Stimulated activated CD4-positive, alpha-beta T cell treated with anti-CD3 and anti-CD28 coated beads, Interleukin-1b, Interleukin-23, amount 100 ng/mL, for 48 hours (primary cell): ENCODE data around the gene LTBR.
A peak's percentile ranks its signal among the peaks of the same experiment; 100 is the strongest.
"Not testable (repeated sequence)": the region's sequence is repeated elsewhere in the genome, so short reads cannot be mapped to it uniquely, and the experiment has no call there.

Experiments
- DNase-seq: peaks from one replicate; pipeline ENCODE4 v3.0.0-alpha.2; 2020

The LTBR gene

DNA sequence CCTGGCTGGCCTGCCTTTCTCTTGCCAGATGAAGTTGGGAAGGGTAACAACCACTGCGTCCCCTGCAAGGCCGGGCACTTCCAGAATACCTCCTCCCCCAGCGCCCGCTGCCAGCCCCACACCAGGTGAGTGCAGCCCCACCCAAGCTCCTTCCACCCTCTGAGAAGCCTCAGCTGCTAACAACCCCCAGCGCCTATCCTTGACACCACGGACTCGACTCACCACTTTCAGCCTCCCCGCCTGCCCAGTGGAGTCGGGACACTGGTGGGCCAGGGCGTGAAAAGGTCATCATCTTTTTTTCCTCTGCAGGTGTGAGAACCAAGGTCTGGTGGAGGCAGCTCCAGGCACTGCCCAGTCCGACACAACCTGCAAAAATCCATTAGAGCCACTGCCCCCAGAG is 2.1 kb downstream of the LTBR start:
- no peak for DNase-seq

DNA sequence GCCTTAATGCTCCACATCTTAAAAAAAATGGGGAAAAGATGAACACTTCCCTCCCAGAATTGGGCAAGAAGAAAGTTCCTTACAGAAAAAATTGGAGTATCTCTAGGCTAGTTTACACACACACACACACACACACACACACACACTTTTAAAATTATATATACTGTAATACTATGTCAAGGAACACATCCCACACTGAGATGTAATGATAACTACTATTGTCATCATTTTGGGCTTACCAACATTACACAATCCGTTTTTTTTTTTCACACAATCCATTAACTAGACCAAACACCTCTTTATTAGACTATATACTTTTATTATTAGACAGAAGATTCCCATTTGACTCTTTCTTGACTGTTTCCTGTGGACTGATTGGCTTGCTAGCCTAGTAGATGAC is 2.5 kb downstream of the LTBR start:
- DNase-seq: no peak

DNA sequence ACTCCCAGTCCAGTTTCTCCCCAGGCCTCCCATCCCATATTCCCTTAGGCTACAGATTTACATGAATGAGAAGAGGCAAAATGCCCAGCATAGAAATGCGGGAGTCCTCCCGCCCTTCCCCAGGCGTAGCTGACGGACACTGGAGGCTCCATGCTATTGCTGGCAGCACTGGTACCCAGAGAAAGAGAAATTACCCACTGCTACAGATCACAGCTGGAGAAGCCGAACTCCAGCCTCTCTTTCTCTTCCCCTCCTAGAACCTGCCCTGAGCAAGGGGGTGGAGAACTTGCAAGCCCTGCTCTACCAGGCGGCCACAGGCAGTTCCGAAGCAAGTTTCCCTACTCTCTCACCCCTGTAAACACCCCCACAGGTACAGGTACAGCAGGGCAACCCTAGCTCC is 3.6 kb downstream of the LTBR start:
- DNase-seq: no peak

DNA sequence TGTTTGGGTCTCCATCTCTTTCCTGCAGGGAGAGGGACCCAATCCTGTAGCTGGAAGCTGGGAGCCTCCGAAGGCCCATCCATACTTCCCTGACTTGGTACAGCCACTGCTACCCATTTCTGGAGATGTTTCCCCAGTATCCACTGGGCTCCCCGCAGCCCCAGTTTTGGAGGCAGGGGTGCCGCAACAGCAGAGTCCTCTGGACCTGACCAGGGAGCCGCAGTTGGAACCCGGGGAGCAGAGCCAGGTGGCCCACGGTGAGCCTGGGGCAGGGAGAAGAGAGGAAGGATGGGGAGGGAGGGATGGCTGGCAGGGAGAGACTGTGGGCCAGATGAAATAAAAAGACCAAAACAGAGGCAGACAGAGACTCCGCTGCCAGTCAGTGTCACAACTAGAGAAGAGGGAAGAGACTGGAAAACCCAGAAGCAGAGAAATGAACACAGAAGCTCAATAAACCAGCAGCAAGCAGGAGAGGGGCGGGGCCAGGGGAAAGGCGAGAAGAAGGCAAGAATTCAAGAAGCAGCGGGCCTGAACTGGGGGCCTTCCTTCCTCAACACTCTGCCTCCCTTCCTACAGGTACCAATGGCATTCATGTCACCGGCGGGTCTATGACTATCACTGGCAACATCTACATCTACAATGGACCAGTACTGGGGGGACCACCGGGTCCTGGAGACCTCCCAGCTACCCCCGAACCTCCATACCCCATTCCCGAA is 6.3 kb downstream of the LTBR start:
- DNase-seq: no peak

DNA sequence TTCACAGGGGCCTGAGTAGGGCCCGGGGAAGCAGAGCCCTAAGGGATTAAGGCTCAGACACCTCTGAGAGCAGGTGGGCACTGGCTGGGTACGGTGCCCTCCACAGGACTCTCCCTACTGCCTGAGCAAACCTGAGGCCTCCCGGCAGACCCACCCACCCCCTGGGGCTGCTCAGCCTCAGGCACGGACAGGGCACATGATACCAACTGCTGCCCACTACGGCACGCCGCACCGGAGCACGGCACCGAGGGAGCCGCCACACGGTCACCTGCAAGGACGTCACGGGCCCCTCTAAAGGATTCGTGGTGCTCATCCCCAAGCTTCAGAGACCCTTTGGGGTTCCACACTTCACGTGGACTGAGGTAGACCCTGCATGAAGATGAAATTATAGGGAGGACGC is 7.1 kb downstream of the LTBR start:
- DNase-seq: no peak

DNA sequence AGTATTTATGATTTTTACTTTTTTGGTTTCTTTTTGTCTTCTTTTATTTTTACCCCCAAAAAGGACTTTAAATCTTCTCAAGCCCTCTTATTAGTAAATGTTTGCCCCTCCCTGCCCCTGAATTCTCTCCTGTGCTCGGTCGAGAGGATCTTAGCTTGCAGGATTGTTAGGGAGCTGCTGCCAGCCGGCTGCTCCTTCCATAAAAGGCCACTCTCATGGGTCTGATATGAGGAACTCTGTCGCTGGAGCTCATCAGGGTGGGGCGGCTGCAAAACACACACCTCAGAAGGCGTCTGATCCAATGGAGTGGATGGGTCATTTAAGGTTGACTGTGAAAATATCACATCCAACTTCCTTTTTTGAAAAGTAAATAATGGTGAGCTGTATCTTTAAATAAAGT is 8.5 kb downstream of the LTBR start:
- DNase-seq: no peak

DNA sequence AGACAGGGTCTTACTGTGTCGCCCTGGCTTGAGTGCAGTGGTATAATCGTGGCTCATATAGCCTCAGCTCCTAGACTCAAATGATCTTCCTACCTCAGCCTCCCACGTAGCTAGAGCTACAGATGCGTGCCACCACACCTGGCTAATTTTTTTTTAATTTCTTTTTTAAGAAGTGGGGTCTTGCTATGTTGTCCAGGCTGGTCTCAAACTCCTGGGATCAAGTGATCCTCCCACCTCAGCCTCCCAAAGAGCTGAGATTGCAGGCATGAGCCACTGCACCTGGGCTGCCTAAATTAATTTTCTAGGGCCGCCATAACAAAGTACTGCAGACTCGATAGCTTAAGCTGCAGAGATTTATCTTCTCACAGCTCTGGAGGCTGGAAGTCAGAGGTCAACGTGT is 9.1 kb downstream of the LTBR start:
- no peak for DNase-seq

DNA sequence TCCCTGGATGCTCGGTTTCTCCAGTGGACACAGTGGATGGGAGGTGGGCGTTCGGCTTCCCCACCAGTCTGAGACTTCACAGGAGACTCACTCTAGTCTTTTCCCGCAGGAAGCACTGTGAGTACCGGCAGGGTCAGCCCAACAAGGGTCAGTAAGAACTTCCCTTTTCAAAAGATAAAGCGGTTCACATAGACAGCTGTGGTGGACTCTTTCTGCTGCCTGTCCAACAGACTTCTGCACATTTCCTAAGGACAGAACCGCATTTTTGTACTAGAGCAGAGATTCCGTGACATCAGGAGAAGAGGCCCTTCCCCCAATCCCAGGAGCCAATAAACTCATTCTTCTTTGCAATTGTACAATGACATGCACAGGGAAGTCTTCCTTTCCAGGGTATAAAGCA is 10.4 kb downstream of the LTBR start:
- DNase-seq: no peak

DNA sequence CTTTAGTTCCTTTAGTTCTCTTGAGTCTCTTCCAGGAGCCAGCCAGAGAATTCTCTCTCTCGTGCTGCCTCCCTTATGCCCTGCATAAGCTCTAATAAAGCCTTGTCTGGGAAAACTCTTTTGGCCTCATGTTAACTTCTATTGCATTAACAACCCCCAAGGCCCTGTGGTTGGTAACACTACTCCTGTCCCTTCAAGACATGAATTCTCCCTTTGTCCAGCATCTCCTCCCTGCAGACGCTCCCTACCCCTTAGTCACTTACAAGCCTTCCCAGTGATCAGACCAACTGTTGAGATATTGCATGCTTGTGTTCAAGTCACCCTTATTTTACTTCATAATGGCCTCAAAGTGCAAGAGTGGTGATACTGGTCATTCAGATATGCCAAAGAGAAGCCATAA is 12.1 kb downstream of the LTBR start:
- no peak for DNase-seq

DNA sequence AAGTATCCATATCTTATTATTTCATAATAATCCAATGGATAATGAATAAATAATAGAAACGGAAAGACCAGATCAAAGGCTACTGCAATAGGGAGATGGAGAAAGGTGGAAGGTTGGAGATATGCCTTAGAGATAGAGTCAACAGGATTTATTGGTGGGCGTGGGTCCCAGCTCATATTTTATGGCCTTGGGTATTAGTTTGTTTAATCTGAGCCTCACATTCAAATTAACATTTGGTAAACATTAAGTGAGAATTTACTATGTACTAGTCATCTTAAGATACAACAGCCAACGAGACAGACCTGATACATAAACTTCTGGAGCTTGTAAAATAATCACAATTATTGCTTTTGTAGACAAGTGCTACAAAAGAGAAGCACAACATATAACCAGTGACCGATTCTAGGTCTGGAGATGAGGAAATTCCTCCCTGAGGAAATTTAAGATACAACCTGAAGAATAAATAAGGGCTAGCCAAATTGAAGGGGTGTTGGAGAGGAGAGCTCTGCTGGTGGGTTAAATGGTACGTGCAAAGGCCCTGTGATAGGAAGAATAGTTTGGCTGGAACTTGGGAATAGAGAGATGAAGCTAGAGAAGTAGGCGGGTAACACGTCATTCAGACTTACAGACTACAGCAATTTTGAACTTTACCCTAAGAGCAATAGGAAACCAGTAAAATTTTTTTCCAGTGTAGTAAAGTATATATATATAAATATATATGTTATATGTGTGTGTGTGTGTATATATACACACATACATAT is 16.1 kb downstream of the LTBR start:
- DNase-seq: no peak

DNA sequence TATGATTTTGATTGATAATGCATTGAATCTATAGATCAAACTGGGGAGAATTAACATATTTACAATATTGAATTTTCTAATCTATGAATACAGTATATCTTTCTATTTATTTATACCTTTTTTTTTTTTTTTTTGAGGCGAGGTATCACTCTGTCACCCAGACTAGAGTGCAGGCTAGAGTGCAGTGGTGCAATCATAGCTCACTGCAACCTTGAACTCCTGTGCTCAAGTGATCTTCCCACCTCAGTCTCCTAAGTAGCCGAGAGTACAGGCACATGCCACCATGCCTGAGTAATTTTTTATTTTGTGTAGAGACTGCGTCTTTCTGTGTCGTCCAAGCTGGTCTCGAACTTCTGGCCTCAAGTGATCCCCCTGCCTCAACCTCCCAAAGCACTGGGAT is 20.4 kb downstream of the LTBR start:
- no peak for DNase-seq

DNA sequence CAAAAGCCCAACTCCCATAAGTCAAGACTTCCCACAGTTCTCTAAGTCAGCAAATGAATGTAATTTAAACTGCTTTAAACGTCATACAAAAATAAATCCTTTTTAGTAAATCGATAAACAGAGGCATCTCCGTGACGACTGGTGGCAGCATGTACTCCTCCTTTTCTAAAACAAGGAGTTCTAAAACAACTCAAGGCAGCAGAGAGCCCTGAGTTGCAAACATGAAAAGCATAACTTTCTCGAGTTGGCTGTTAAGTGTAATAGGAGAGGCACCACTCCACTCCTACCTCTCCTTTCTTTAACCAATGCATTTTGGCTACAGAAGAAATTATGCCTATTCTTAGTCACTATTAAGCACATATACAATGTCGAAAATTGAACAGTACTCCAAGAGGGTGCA is 22.0 kb downstream of the LTBR start:
- DNase-seq: no peak

DNA sequence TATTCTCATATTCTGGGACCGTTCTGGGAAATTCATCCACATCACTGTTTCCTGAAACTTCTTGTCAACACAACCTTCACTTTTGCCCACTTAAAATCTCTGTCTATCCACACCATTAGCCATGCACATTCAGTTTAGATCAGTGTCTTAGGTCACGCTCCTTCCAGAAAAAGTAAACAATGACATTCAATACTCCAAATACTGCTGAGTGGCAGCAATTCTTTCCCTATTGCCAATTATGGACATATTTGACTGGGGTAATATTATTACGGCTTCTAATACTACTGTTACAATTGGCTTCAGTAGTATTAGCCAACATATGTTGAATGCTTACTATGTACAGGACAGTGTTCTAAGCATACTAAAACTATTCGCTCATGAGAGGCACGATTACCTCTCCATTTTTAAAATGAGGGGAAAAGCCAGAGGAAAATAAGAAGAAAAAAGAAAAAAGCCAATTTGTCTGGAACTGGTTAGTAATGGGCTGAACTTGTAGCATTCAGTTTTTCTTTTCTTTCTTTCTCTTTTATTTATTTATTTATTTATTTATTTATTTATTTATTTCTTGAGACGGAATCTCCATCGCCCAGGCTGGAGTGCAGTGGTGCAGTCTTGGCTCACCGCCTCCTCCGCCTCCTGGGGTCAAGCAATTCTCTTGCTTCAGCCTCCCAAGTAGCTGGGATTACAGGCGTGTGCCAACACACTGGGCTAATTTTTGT is 23.4 kb downstream of the LTBR start:
- no peak for DNase-seq

DNA sequence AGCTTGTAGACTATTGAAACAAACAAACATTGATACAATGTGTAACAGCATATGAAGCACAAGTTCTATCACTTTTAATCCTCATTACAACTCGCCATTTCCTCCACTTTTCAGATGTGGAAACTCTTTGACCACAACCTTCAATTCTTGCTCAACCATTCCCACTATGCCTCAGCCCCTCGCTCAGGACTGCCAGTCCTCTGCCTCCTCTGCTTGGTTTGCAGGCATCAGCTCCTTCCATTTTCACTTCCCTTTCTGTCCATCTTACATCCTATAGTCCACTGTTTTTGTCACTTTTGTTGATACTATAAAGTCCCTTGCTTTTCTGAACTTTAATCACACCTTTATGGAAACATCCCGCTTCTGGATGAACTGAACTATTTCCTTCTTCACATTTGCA is 32.6 kb downstream of the LTBR start:
- DNase-seq: no peak

DNA sequence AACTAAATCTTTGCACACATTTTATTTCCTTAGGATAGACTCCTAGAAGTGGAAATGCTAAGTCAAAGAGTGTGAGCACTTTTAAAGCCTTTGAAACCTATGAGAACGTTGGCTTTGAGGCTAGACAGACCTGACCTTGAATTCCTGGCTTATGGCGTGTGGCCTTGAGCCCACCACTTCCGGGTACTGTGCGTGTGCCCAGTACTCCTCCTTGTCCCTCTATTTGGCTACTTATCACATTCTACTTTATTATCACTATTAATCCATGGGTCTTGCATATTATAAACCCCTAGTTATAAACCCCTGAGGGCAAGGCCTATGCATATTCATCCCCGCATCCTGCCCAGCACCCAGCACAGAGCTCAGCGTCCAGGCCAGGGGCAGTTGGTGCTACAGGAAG is 34.8 kb downstream of the LTBR start:
- no peak for DNase-seq

DNA sequence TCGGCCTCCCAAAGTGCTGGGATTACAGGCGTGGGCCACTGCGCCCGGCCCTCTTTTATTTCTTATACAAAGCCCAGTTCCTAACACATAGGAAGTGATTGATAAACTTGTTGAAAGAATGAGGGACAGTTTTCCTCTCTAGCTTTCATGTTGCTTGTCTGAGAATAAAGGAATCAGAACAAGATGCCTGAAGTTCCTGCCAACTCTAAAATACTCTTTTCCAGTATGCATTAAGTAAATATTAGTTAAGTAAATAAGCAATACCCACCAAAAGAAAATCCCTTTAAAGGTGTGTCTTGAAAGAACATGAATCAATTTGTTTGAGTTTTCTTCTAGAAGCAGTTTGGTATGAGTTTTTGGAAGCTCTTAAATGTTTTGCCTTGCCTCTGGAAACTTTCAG is 36.4 kb downstream of the LTBR start:
- no peak for DNase-seq

DNA sequence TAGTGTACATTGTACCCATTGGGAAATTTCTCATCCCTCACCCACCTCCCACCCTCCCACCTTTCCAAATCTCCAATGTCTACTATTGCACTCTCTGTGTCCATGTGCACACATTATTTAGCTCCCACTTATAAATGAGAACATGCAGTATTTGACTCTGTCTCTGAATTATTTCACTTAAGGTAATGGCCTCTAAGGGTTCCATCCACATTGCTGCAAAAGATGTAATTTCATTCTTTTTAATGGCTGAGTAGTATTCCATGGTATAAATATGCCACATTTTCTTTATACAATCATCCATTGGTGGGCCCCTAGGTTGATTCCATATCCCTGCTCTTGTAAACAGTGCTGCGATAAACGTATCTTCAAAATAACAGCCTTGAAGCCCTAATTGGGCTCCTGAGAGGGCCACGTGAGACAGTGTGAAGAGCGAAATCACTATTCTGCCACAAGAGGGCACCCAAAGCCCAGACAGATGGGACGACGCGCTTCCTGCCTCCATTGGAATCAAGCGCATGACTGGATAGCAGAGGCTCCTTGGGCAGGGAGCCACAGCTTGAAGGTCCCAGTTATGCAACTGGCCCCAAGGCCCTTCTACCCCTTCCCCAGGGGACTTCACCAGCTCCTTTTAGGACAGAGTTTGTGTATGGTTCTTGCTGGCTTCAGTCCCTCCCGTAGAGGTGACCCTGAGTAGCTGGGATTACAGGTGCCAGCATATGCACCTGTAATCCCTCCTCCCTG is 39.5 kb downstream of the LTBR start:
- peak; percentile 81 for DNase-seq

DNA sequence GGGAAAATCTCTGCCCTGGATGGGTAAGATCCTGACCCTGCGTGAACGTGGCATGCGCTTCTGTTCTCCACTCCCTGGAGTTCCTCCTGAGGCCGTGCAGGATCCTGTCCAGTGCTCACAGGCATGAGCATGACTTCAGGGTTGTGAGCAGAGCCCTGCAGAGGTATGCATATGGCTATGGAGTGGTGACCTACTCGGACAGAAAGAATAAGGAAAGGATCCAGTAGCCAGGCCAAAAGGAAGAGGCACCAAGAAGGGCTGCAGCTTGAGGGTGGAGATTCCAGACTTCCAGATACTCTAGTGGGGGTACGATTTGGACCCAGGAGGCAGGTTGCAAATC is 40.0 kb downstream of the LTBR start:
- DNase-seq: no peak

DNA sequence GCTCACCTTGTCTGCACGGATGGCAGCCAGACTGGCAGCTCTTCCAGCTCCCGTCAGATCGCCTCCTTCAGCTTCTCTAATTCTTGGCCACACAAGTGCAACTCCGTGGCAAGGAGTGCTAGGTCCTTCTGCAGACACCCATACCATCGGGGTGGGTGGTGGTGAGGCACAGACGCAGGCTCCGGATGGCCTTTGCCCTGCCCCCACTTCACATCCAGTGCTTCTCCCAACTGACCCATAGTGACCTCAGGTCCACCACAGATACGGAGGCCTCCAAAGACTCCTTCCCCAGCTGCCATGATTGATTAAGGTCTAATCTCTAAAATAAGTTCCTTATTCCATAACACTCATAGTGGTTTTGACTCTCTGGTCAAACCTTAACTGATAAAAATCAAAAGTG is 40.9 kb downstream of the LTBR start:
- no peak for DNase-seq

DNA sequence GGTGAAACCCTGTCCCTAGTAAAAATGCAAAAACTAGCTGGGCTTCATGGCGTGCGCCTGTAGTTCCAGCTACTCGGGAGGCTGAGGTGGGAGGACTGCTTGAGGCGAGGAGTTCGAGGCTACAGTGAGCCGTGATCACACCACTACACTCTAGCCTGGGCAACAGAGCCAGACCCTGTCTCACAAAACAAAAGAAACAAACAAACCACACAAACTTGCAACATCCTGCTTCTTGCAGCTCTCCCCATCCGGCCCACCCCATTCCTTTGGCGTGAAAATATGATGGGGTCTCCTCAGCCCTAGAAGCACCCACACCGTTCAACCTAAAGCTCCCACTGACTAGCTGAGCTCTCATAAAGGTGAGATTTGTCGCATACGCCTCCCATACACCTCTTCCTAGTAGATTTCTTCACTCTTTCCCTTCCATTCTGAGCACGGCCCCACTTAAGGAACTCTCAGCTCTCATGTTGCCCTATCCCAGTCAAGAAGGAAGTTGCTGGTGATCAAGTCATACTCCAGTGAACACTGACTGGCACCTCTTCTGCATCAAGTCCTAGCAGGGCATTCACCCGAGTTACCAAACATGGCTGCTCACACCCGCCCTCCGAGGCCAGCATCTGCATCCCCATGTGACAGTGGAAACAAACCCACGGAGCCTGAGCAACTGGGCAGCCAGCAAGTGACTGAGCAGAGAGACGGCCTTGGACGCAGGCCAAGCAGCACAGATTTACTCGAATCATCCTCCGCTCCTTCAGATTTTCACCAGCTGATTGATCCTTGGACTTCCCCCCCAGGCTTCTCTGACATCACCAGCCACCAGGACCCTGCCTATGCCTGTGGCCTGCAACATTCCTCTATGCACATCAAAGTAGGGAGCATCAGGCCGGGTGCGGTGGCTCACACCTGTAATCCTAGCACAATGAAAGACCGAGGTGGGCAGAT is 41.9 kb downstream of the LTBR start:
- DNase-seq: peak; percentile 45

DNA sequence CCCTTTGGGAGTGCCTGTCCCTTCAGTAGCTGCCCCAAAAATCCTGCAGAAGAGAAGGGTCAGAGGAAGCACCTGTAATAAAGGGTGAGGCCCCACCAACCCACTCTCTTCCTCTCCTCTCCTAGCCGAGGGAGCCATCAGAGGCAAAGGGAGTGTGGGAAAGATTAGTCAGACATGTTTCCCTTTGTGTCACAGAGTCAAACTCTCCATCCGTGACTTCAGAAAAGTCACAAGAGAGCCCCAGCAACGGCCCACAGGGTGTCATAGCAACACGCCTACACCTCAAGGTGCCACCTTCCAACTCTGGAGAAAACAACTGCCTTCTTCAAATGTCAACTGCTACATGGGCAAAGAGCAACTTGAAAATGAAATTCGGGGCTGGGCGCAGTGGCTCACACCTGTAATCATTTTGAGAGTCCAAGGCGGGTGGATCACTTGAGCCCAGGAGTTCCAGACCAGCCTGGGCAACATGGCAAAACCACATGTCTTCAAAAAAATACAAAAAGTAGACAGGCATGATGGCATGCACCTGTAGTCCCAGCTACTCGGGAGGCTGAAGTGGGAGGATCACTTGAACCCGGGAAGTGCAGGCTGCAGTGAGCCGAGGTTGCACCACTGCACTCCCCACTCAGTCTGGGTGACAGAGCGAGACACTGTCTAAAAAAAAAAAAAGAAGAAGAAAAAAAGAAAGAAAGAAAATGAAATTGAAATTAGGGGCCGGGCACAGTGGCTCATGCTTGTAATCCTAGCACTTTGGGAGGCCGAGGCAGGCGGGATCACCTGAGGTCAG is 43.1 kb downstream of the LTBR start:
- DNase-seq: peak; percentile 96

DNA sequence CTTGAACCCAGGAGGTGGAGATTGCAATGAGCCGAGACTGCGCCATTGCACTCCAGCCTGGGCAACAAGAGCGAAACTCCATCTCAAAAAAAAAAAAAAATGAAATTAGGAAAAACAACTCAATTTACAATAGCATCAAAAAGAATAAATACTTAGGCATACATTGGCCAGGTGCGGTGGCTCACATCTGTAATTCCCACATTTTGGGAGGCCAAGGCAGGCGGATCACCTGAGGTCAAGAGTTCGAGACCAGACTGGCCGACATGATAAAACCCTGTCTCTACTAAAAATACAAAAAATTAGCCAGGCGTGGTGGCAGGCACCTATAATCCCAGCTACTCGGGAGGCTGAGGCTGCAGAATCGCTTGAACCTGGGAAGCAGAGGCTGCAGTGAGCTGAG is 43.8 kb downstream of the LTBR start:
- not testable (repeated sequence) for DNase-seq
